HepG2 (cell line): ENCODE results near the gene PRCD. TPM values are rescaled to one million over a fixed set of nuclear protein-coding genes. Genes with fewer than 3 reads are reported as not detected.

Source experiments
- ASH2L ChIP-seq: fragments of 300-600, 200-600 bp; sonication (generic); IDR thresholded peaks from 2 replicates; pipeline ENCODE4 v1.7.0; 2017; ENCODE audit warnings: low read depth, mild to moderate bottlenecking, moderate library complexity, mixed read lengths, low read length; ENCODE audit not compliant: insufficient read length
- BCL6 ChIP-seq: IDR thresholded peaks from 2 replicates; pipeline ENCODE4 v1.6.1; 2016; ENCODE audit warnings: missing genetic modification reagents, missing compliant biosample characterization
- CAMTA2 ChIP-seq: sonication (generic); formaldehyde crosslinking; IDR thresholded peaks from 2 replicates; pipeline ENCODE4 v1.4.0; 2020; ENCODE audit warnings: mild to moderate bottlenecking, missing genetic modification reagents, borderline replicate concordance
- CERS6 ChIP-seq: sonication (generic); formaldehyde crosslinking; IDR thresholded peaks from 2 replicates; pipeline ENCODE4 v1.5.0; 2020; ENCODE audit warnings: missing genetic modification reagents
- FOXK1 ChIP-seq: sonication (generic); formaldehyde crosslinking; IDR thresholded peaks from 2 replicates; pipeline ENCODE4 v1.4.0; 2020; ENCODE audit warnings: low read depth, missing genetic modification reagents, borderline replicate concordance
- HOXA9 ChIP-seq: sonication (generic); formaldehyde crosslinking; IDR thresholded peaks from 2 replicates; pipeline ENCODE4 v1.8.1; 2022; ENCODE audit warnings: missing genetic modification reagents, mild to moderate bottlenecking, moderate library complexity, borderline replicate concordance
- MLLT10 ChIP-seq: sonication (generic); formaldehyde crosslinking; IDR thresholded peaks from 2 replicates; pipeline ENCODE4 v1.4.0; 2020; ENCODE audit warnings: missing genetic modification reagents
- NR2C2 ChIP-seq: sonication (generic); formaldehyde crosslinking; IDR thresholded peaks from 2 replicates; pipeline ENCODE4 v1.4.0; 2020; ENCODE audit warnings: missing genetic modification reagents, mild to moderate bottlenecking, moderate library complexity, borderline replicate concordance
- ONECUT2 ChIP-seq: sonication (generic); formaldehyde crosslinking; IDR thresholded peaks from 2 replicates; pipeline ENCODE4 v1.4.0; 2020; ENCODE audit warnings: missing genetic modification reagents
- PBX2 ChIP-seq: IDR thresholded peaks from 2 replicates; pipeline ENCODE4 v1.6.1; 2016; ENCODE audit warnings: control low read depth
- PHB2 ChIP-seq: fragments of 450-650 bp; IDR thresholded peaks from 2 replicates; pipeline ENCODE4 v1.6.1; 2018; ENCODE audit not compliant: partially characterized antibody
- RBAK ChIP-seq: sonication (generic); formaldehyde crosslinking; IDR thresholded peaks from 2 replicates; pipeline ENCODE4 v1.5.1; 2020; ENCODE audit warnings: mild to moderate bottlenecking, missing genetic modification reagents
- RBFOX2 ChIP-seq: fragments of 200-400 bp; formaldehyde crosslinking; IDR thresholded peaks from 2 replicates; pipeline ENCODE4 v1.6.1; 2017; ENCODE audit warnings: low read depth, mild to moderate bottlenecking, low read length
- RFX5 ChIP-seq: IDR thresholded peaks from 2 replicates; pipeline ENCODE4 v1.6.1; 2011; ENCODE audit warnings: low read depth, low read length, improper control_type of control experiment
- SKI ChIP-seq: fragments of 450-650 bp; IDR thresholded peaks from one replicate; pipeline ENCODE4 v1.6.1; 2018; ENCODE audit warnings: mild to moderate bottlenecking; ENCODE audit not compliant: partially characterized antibody
- SOX13 ChIP-seq, 3 experiments: fragments of 450-650 bp in 1 of 3; sonication (generic) in 1 of 3; formaldehyde crosslinking in 1 of 3; IDR thresholded peaks in 2 of 3; conservative IDR thresholded peaks in 1 of 3; 2 replicates each; pipeline versions ENCODE4 v1.5.0 to v1.6.1; 2016 to 2020; ENCODE audit warnings: antibody characterized with exemption in 1 of 3, mild to moderate bottlenecking in 1 of 3, missing compliant biosample characterization in 1 of 3, missing genetic modification reagents in 1 of 3, moderate library complexity in 1 of 3
- SRY ChIP-seq: sonication (generic); formaldehyde crosslinking; IDR thresholded peaks from 2 replicates; pipeline ENCODE4 v1.8.0; 2022; ENCODE audit warnings: mild to moderate bottlenecking, missing genetic modification reagents
- TEF ChIP-seq: sonication (generic); formaldehyde crosslinking; IDR thresholded peaks from 2 replicates; pipeline ENCODE4 v1.5.0; 2020; ENCODE audit warnings: missing genetic modification reagents
- TSC22D2 ChIP-seq: sonication (generic); formaldehyde crosslinking; IDR thresholded peaks from 2 replicates; pipeline ENCODE4 v1.5.1; 2020; ENCODE audit warnings: missing genetic modification reagents, mild to moderate bottlenecking, borderline replicate concordance
- ZBTB3 ChIP-seq: sonication (generic); formaldehyde crosslinking; IDR thresholded peaks from 2 replicates; pipeline ENCODE4 v1.4.0; 2020; ENCODE audit warnings: low read depth, mild to moderate bottlenecking, moderate library complexity, missing genetic modification reagents, borderline replicate concordance
- ZFP90 ChIP-seq: sonication (generic); formaldehyde crosslinking; IDR thresholded peaks from 2 replicates; pipeline ENCODE4 v1.8.0; 2022; ENCODE audit warnings: missing genetic modification reagents, mild to moderate bottlenecking, inconsistent platforms, borderline replicate concordance
- ZKSCAN5 ChIP-seq: sonication (generic); formaldehyde crosslinking; IDR thresholded peaks from 2 replicates; pipeline ENCODE4 v1.5.1; 2020; ENCODE audit warnings: mild to moderate bottlenecking, missing genetic modification reagents
- ZNF180 ChIP-seq: sonication (generic); formaldehyde crosslinking; IDR thresholded peaks from 2 replicates; pipeline ENCODE4 v1.4.0; 2020; ENCODE audit warnings: low read depth, missing genetic modification reagents, borderline replicate concordance
- ZNF205 ChIP-seq: IDR thresholded peaks from 2 replicates; pipeline ENCODE4 v1.6.1; 2018; ENCODE audit warnings: missing biosample characterization, missing genetic modification reagents
- ZNF33B ChIP-seq: sonication (generic); formaldehyde crosslinking; IDR thresholded peaks from 2 replicates; pipeline ENCODE4 v1.5.1; 2020; ENCODE audit warnings: mild to moderate bottlenecking, missing genetic modification reagents
- ZNF367 ChIP-seq: sonication (generic); formaldehyde crosslinking; IDR thresholded peaks from 2 replicates; pipeline ENCODE4 v1.4.0; 2020; ENCODE audit warnings: missing genetic modification reagents, borderline replicate concordance
- ZNF382 ChIP-seq: sonication (generic); formaldehyde crosslinking; IDR thresholded peaks from 2 replicates; pipeline ENCODE4 v1.5.0; 2020; ENCODE audit warnings: missing genetic modification reagents, mild to moderate bottlenecking, borderline replicate concordance
- ZNF720 ChIP-seq: sonication (generic); formaldehyde crosslinking; IDR thresholded peaks from 2 replicates; pipeline ENCODE4 v1.4.0; 2020; ENCODE audit warnings: missing genetic modification reagents
- ZNF747 ChIP-seq: sonication (generic); formaldehyde crosslinking; IDR thresholded peaks from 2 replicates; pipeline ENCODE4 v1.8.1; 2023; ENCODE audit warnings: missing genetic modification reagents, mild to moderate bottlenecking, borderline replicate concordance
- polyA plus RNA-seq, 8 experiments: library from polyadenylated mRNA; depleted of rRNA in 3 of 8; stranded (reverse) in 7 of 8; unstranded in 1 of 8; fragments of >200 nt; fragmentation: Illumina TruSeq in 4 of 8; extraction: Trizol in 4 of 8; gene quantifications; 2 replicates each; pipeline versions ENCODE4 v1.2.1 to v1.2.3, GENCODE V29; 2011 to 2016; ENCODE audit warnings: low read depth in 4 of 8, missing spikeins in 1 of 8, mixed read lengths in 1 of 8; ENCODE audit not compliant: insufficient read depth in 1 of 8
- total RNA-seq, 5 experiments: library from RNA; depleted of rRNA; stranded (reverse); fragments of >200 nt; fragmentation: Illumina TruSeq; extraction: Trizol; gene quantifications; 2 replicates each; pipeline ENCODE4 v1.2.3, GENCODE V29; 2016; ENCODE audit warnings: low read depth in 1 of 5

PRCD gene
- total and polyA plus RNA-seq, 2 of the 13 experiments (the other 11 are each of a cell fraction or from before 2014, with no cell fraction given): 0.51 TPM; not detected in 1

GRCh38 chr17:76548378-76549214 lies 8.8 kb downstream of the PRCD start (continued):
- TF ChIP-seq ONECUT2 (CRISPR knock-in tag): peak; percentile 85
- no peak for TF ChIP-seq ZKSCAN5 (CRISPR knock-in tag)
- no peak for TF ChIP-seq RFX5
- no peak for TF ChIP-seq PHB2
- no peak for TF ChIP-seq SOX13 (IDR thresholded peaks at IDR 0.05)
- no peak for TF ChIP-seq SOX13 (CRISPR knock-in tag; conservative IDR thresholded peaks at IDR 0.05 in 1 of 2, IDR thresholded peaks at IDR 0.05 in 1 of 2)
- no peak for TF ChIP-seq RBAK (CRISPR knock-in tag)
- TF ChIP-seq ZBTB3 (CRISPR knock-in tag): no peak
- TF ChIP-seq ZNF180 (CRISPR knock-in tag): no peak
- TF ChIP-seq NR2C2 (CRISPR knock-in tag): peak; percentile 65; the same call in 1 of the 2 replicates
- no peak for TF ChIP-seq ZNF205
- TF ChIP-seq CERS6 (CRISPR knock-in tag): no peak
- TF ChIP-seq HOXA9 (CRISPR knock-in tag): no peak
- peak; percentile 70 for TF ChIP-seq BCL6 (CRISPR knock-in tag)
- no peak for TF ChIP-seq ZFP90
- no peak for TF ChIP-seq SKI
- no peak for TF ChIP-seq SRY (CRISPR knock-in tag)
- no peak for TF ChIP-seq TEF (CRISPR knock-in tag)
- no peak for TF ChIP-seq CAMTA2 (CRISPR knock-in tag)
- TF ChIP-seq PBX2 (CRISPR knock-in tag): no peak
- TF ChIP-seq ZNF33B (CRISPR knock-in tag): no peak
- no peak for TF ChIP-seq MLLT10 (CRISPR knock-in tag)
- TF ChIP-seq RBFOX2: no peak
- no peak for TF ChIP-seq ZNF720
- no peak for TF ChIP-seq ZNF382 (CRISPR knock-in tag)
- no peak for TF ChIP-seq TSC22D2
- 0 out of 2 replicates have a peak, but pooled peaks have one; percentile 39 for TF ChIP-seq ZNF747 (CRISPR knock-in tag)
- TF ChIP-seq FOXK1 (CRISPR knock-in tag): peak; percentile 5; the same call in 1 of the 2 replicates
- TF ChIP-seq ZNF367 (CRISPR knock-in tag): no peak
- no peak for TF ChIP-seq ASH2L
